DMS 273 (cell line): Measurements from ENCODE around the gene PLCXD1.
"Not testable (repeated sequence)": the region's sequence is repeated elsewhere in the genome, so short reads cannot be mapped to it uniquely, and the experiment has no call there.

Experiments used
- DNase-seq: peaks from one replicate; lab custom pipeline; 2025; ENCODE audit not compliant: unreplicated experiment; lab: John Stamatoyannopoulos, UW

Gene PLCXD1

GRCh38 chrX:262381-262909, 18.7 kb upstream of the PLCXD1 start:
- DNase-seq: no peak

DNA sequence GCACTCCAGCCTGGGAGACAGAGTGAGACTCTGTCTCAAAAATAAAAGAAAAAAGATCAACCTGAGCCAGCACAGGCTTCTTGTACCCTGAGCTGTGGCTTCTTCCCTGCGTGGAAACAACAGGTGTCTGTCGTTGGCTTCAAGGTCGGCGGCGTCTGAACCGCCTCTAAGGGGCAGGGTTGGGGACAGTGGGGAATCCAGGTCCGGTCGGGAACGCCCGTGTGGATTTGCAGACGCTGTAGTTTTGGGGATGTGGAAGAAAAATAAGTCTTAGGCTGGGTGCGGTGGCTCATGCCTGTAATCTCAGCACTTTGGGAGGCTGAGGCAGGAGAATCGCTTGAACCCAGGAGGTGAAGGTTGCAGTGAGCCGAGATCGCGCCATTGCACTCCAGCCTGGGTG, 17.2 kb upstream of the PLCXD1 start:
- DNase-seq: not testable (repeated sequence)

DNA sequence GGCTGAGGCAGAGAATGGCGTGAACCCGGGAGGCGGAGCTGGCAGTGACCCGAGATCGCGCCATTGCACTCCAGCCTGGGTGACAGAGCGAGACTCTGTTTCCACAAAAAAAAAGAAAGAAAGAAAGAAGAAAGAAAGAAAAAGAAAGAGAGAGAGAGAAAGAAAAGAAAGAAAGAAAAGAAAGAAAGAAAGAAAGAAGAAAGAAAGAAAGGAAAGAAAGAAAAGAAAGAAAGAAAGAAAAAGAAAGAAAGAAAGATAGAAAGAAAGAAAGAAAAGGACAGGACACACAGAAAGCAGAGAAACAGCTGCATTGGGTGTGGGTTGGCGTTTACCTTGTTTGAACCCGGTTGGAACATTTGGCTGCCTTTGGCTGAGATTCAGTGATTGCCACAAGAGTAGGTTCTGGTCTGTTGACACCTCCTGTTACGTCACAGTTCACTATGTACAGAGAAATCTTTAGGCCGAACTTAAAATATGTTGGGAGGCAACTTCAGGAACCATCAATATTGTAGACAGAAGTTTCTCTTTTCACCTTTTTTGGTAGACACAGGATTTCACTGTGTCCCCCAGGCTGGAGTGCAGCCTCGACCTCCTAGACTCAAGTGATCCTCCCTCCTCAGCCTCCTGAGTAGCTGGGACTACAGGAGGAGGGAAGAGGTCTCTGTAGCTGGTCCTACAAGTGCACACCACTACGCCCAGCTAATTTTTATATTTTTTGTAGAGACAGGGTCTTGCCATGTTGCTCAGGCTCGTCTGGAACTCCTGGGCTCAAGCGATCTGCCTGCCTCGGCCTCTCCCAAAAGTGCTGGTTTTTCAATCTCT, 16.3 kb upstream of the PLCXD1 start:
- no peak for DNase-seq

- DNase-seq: no peak
These were observed 15.7 kb upstream of the PLCXD1 start for GRCh38 chrX:265502-265901.

DNA sequence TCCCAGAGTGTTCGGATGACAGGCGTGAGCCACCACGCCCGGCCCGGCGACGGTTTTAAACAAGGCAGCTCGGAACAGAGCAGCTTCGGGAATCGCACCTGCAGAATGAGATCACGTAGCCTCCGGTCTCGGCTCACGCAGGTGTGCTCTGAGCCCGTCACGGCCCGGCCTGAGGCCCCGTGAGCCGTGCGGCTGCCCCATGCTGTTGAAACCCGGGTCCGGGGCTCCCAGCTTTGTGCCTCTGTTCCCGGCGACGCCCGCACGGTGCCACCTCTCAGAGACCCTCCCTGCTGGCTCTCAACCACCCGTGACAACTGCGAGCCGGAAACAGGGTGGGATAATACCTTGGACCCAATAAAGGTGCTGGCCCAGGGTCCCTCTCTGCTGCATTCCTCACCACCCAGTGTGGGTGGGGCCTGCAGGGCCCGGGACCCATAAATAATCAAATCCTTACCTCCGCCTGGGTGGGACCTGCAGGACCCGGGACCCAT, 13.4 kb upstream of the PLCXD1 start:
- DNase-seq: no peak

DNA sequence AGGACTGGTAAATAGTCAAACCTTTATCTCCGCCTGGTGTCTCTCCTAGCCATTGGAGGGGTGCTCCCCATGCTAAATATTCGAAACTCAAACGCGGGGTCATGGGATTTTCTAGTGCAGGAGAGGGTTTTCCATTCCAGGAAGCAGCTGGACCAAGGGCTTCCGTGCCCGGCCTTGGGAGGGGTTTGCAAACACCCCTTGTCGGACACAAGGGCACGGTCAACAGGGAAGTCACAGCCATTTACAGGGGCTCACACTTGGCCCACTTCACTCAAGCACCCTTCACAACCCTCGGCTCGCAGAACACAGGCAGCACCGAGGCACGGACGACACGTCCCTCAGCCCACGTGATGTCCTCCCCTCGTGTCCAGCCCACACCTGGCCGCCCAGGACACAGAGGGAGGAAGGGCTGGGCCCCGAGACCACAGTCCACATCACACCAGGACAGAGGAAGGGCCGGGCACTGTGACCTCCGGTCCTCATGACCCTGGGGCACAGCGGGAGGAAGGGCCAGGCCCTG, 10.3 kb upstream of the PLCXD1 start:
- DNase-seq: no peak

DNA sequence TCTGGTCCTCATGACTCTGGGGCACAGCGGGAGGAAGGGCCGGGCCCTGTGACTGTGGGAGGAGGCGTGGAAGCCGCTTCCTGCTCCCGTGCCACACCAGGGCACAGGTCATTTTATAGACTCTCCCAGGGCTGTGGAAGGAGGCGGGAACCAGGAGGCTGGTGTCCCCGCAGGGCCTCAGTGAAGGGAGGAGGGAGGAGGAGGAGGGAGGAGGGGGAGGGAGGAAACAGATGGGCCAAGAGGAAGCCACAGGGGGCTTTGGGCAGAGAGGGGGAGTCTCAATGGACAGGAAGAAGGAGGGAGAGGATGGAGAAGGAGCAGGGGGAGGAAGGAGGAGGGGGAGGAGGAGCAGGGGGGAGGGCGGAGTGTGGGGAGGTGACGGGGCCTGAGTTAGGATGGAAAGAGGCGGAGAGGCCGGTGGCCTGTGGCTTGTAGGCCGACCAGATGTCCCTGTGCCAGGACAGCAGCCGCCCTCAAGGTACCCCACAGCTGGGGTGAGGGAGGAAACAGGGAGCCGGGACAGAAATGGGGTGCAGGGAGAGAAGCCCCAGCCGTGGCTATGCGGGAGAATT, 6.2 kb upstream of the PLCXD1 start:
- no peak for DNase-seq

GRCh38 chrX:275476-275966, 5.7 kb upstream of the PLCXD1 start:
- DNase-seq: no peak

GRCh38 chrX:275967-276580, 5.1 kb upstream of the PLCXD1 start:
- DNase-seq: no peak

- DNase-seq: no peak
These were observed 4.5 kb upstream of the PLCXD1 start for GRCh38 chrX:276581-277201.

- DNase-seq: not testable (repeated sequence)
These were observed 1.2 kb upstream of the PLCXD1 start for GRCh38 chrX:279757-280604.

DNA sequence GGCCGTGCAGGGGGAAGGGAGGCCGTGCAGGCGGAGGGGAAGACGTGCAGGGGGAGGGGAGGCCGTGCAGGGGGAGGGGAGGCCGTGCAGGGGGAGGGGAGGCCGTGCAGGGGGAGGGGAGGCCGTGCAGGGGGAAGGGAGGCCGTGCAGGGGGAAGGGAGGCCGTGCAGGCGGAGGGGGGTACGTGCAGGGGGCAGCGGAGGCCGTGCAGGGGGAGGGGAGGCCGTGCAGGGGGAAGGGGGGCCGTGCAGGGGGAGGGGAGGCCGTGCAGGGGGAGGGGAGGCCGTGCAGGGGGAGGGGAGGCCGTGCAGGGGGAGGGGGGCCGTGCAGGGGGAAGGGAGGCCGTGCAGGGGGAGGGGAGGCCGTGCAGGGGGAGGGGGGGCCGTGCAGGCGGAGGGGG, 459 bp upstream of the PLCXD1 start:
- not testable (repeated sequence) for DNase-seq

GRCh38 chrX:282000-282681, 960 bp downstream of the PLCXD1 start:
- not testable (repeated sequence) for DNase-seq

DNA sequence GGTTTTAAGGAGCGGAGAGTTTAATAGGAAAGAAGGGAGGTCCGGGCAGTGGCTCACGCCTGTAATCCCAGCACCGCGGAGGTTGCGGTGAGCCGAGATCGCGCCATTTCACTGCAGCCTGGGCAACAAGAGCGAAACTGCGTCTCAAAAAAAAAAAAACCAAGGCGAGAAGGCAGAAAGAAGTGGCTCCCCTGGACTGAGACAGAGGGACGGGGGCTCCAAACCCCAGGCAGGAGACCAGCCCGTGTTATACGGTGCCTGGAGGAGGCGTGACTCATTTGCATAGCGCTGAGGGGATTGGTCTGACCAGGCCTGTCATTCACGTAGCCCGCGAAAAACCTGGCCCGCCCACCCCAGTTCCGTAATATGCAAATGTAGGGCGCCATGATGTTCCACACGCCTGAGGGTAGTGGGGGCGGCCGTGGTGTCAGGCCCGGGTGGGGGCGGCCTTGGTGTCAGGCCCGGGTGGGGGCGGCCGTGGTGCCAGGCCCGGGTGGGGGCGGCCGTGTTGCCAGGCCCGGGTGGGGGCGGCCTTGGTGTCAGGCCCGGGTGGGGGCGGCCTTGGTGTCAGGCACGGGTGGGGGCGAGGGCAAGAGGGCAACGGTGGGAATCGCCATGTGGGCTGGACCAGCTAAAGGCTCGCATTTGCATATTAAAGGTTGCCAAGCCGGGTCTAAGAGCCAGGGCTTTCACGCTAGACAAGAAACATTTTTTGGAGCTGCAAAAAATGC, 2.1 kb downstream of the PLCXD1 start:
- DNase-seq: no peak

DNA sequence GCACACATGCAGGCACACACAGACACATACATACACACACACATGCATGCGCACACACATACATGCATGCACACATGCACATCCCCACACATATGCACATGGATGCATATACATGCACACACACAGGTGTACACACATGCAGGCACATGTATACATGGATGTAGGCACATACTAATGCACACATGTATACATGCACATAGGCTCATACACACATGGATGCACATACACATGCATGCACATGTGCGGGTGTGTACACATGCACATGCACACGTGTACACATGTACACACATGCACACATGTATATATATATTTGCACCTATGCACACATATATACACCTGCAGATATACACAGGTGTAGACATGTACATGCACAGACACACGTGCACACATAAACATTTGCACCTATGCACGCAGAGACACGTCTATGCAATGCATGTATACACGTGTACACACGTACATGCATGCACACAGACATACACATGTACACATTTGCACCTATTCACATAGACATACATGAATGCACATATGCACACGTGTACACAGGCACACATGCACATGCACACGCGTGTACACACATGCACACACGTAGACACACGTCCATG, 4.0 kb downstream of the PLCXD1 start:
- no peak for DNase-seq

DNA sequence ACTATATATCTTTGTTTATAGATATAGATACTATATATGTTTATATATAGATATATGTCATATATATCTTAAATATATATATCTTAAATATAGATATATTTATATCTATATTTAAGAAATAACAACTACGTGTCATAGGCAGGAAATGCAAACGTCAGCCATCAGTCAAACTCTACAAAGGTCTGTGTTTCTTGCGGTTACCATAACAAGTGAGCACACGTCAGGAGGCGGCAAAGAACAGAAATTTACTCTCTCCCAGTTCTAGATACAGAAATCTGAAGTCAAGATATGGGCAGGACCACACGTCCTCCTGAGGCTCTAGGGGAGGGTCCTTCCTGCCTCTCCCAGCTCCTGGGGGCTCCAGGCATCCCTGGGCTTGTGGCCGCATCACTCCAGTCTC, 6.5 kb downstream of the PLCXD1 start:
- DNase-seq: no peak

GRCh38 chrX:288561-288991, 7.4 kb downstream of the PLCXD1 start:
- DNase-seq: no peak

GRCh38 chrX:290476-291166, 9.4 kb downstream of the PLCXD1 start:
- DNase-seq: no peak
